CD4-positive, alpha-beta T cell (primary cell): ENCODE measurements around the gene EDEM2. TPM values are rescaled to one million over a fixed set of nuclear protein-coding genes. Genes with fewer than 3 reads are reported as not detected.
"Not testable (repeated sequence)": the region's sequence is repeated elsewhere in the genome, so short reads cannot be mapped to it uniquely, and the experiment has no call there.

Experiments
- ATAC-seq: fragments of 200-7000 bp; cut with Tn5 transposase; one replicate; pipeline ENCODE4 v1.10.0; 2022; ENCODE audit warnings: mild to moderate bottlenecking; ENCODE audit not compliant: poor library complexity
- CTCF ChIA-PET: fragments of 350-600 bp; sonication (Branson Sonifier 250); formaldehyde crosslinking; loops from one replicate; lab custom pipeline; 2021; ENCODE audit warnings: antibody characterized with exemption, inconsistent platforms; lab: Charles Lee
- POLR2A ChIA-PET: fragments of 350-600 bp; sonication (Branson Sonifier 250); formaldehyde crosslinking; loops from one replicate; lab custom pipeline; 2021; ENCODE audit warnings: antibody characterized with exemption, inconsistent platforms; lab: Charles Lee
- DNase-seq, 14 experiments: peaks; one replicate each; pipeline ENCODE4 v3.0.0-alpha.2; 2013 to 2020; ENCODE audit warnings: mixed read lengths in 2 of 14
- H3K27ac ChIP-seq, 2 donors: one replicate each; pipeline versions ENCODE4 v1.5.1 to v1.7.0; 2013; ENCODE audit warnings: low read length in 2 of 2, low read depth in 1 of 2, mild to moderate bottlenecking in 1 of 2
- H3K27me3 ChIP-seq, 2 experiments: 1 replicate in 1 of 2; 2 replicates in 1 of 2; pipeline versions ENCODE4 v1.6.1 to v1.7.0; 2013; ENCODE audit warnings: low read length in 2 of 2, control low read depth in 1 of 2, mild to moderate bottlenecking in 1 of 2, moderate library complexity in 1 of 2; ENCODE audit not compliant: insufficient read depth in 2 of 2, control insufficient read depth in 1 of 2
- H3K36me3 ChIP-seq: one replicate; pipeline ENCODE4 v1.6.1; 2013; ENCODE audit warnings: low read length, control low read depth; ENCODE audit not compliant: insufficient read depth
- H3K4me1 ChIP-seq: one replicate; pipeline ENCODE4 v1.6.1; 2013; ENCODE audit warnings: low read length, control low read depth; ENCODE audit not compliant: insufficient read depth
- H3K4me3 ChIP-seq: one replicate; pipeline ENCODE4 v1.5.1; 2013; ENCODE audit warnings: mild to moderate bottlenecking, low read length, moderate library complexity
- H3K9me3 ChIP-seq, 2 experiments: 1 replicate in 1 of 2; 2 replicates in 1 of 2; pipeline versions ENCODE4 v1.6.1 to v1.7.0; 2013; ENCODE audit warnings: low read length in 2 of 2, mild to moderate bottlenecking in 2 of 2, control low read depth in 1 of 2, moderate library complexity in 1 of 2; ENCODE audit not compliant: control insufficient read depth in 1 of 2, insufficient read depth in 1 of 2
- H3K27ac Mint-ChIP-seq: one replicate; pipeline ENCODE4 v1.8.0; 2020; ENCODE audit warnings: mixed read lengths
- H3K27me3 Mint-ChIP-seq: one replicate; pipeline ENCODE4 v1.8.0; 2021; ENCODE audit warnings: mixed read lengths
- H3K36me3 Mint-ChIP-seq: one replicate; pipeline ENCODE4 v1.8.0; 2021; ENCODE audit warnings: low read depth, mixed read lengths
- H3K4me1 Mint-ChIP-seq: one replicate; pipeline ENCODE4 v1.8.0; 2021; ENCODE audit warnings: low read depth, mixed read lengths
- H3K4me3 Mint-ChIP-seq: one replicate; pipeline ENCODE4 v1.8.0; 2020; ENCODE audit warnings: mild to moderate bottlenecking, mixed read lengths
- H3K9me3 Mint-ChIP-seq: one replicate; pipeline ENCODE4 v1.8.0; 2020; ENCODE audit warnings: mixed read lengths
- CTCF ChIP-seq: fragments of 200-600 bp; IDR thresholded peaks from one replicate; pipeline ENCODE4 v1.8.0; 2022; ENCODE audit warnings: antibody characterized with exemption, mild to moderate bottlenecking
- intact Hi-C, 2 experiments: fragments of 100-400 bp; cut with DNase I in 1 of 2; cut with micrococcal nuclease in 1 of 2; formaldehyde crosslinking; loops; one replicate each; pipeline versions ENCODE4 v1.15.1 to v1.9.0; 2023 to 2025; cut with DNase I, micrococcal nuclease
- total RNA-seq, 174 experiments: library from RNA in 2 of 174; stranded (reverse) in 2 of 174; gene quantifications; one replicate each; pipeline ENCODE4 v1.2.3 and lab custom pipeline; 2021 to 2026

Gene EDEM2
- total RNA-seq, 2 experiments from 2014 or later, result 12.2 to 12.6 TPM

GRCh38 chr20:35171438-35171752, 24.3 kb upstream of the EDEM2 start:
- POLR2A ChIA-PET, result no interaction called here
- no peak overlapping the region for H3K27ac Mint-ChIP-seq
- Histone ChIP-seq H3K4me1 (peaks cover 12% of the 10 kb centered on the region), H3K9me3 (no peaks in the 10 kb centered on the region), H3K27me3 (no peaks in the 10 kb centered on the region), H3K4me3 (peak overlapping the region; percentile 36), H3K36me3 (no peaks in the 10 kb centered on the region), H3K27ac (no peak overlapping the region)
- no peaks in the 10 kb centered on the region for H3K36me3 Mint-ChIP-seq
- ATAC-seq (no peak), DNase-seq (no peak)
- intact Hi-C loops, result no loop called here
- no peak overlapping the region for H3K4me3 Mint-ChIP-seq
- H3K9me3 Mint-ChIP-seq, result no peaks in the 10 kb centered on the region
- TF ChIP-seq CTCF, result no peak
- H3K4me1 Mint-ChIP-seq, result peaks cover 17% of the 10 kb centered on the region
- H3K27me3 Mint-ChIP-seq, result no peaks in the 10 kb centered on the region
- CTCF ChIA-PET, result no interaction called here

- intact Hi-C loops, H3K27ac Mint-ChIP-seq, POLR2A ChIA-PET: not testable (repeated sequence)
Observed at GRCh38 chr20:35168701-35169409, 21.7 kb upstream of the EDEM2 start.

GRCh38 chr20:35167787-35168186, 20.7 kb upstream of the EDEM2 start:
- Histone ChIP-seq H3K27ac (no peak overlapping the region), H3K27me3 (no peaks in the 10 kb centered on the region), H3K36me3 (no peaks in the 10 kb centered on the region), H3K4me3 (no peak overlapping the region), H3K9me3 (no peaks in the 10 kb centered on the region), H3K4me1 (peaks cover 12% of the 10 kb centered on the region)
- Mint-ChIP-seq H3K9me3 (no peaks in the 10 kb centered on the region), H3K27me3 (no peaks in the 10 kb centered on the region), H3K36me3 (peaks cover 8% of the 10 kb centered on the region), H3K4me3 (no peak overlapping the region), H3K4me1 (peaks cover 17% of the 10 kb centered on the region), H3K27ac (no peak overlapping the region)
- no peak for DNase-seq
- intact Hi-C loops, result no loop called here
- POLR2A ChIA-PET, result no interaction called here
- TF ChIP-seq CTCF, result no peak
- no peak for ATAC-seq
- CTCF ChIA-PET, result no interaction called here

More at GRCh38 chr20:35168701-35169409, 21.7 kb upstream of the EDEM2 start:
- H3K36me3 Mint-ChIP-seq, ATAC-seq, H3K27me3 ChIP-seq, H3K9me3 Mint-ChIP-seq, H3K4me3 Mint-ChIP-seq, DNase-seq, H3K27ac ChIP-seq, CTCF ChIA-PET, H3K4me3 ChIP-seq, H3K27me3 Mint-ChIP-seq, H3K9me3 ChIP-seq, H3K36me3 ChIP-seq: not testable (repeated sequence)
- peaks cover 12% of the 10 kb centered on the region for H3K4me1 ChIP-seq
- peaks cover 17% of the 10 kb centered on the region for H3K4me1 Mint-ChIP-seq
